A549 (cell line): ENCODE measurements around the gene TTLL11. TPM values are rescaled to one million over a fixed set of nuclear protein-coding genes. Genes with fewer than 3 reads are reported as not detected.

Source experiments
- ATAC-seq, 2 experiments: fragments of 200-7000 bp in 1 of 2; fragments of >200 bp in 1 of 2; cut with Nextera tagmentation in 1 of 2; cut with Tn5 transposase in 1 of 2; 3 replicates each; pipeline versions ENCODE4 v1.8.0 to v1.9.1; 2018 to 2020; ENCODE audit warnings: mild to moderate bottlenecking in 1 of 2, moderate library complexity in 1 of 2
- CTCF ChIA-PET: fragments of 300-600 bp; sonication (Branson Sonifier 250); formaldehyde crosslinking; extraction: SDS; loops from one replicate; lab custom pipeline; 2021; ENCODE audit warnings: antibody characterized with exemption, inconsistent platforms; lab: Yijun Ruan, JAX
- POLR2A ChIA-PET: fragments of 350-600 bp; formaldehyde crosslinking; extraction: SDS; loops from one replicate; lab custom pipeline; 2021; ENCODE audit warnings: antibody characterized with exemption, inconsistent platforms; lab: Yijun Ruan, JAX
- DNase-seq, 2 experiments: peaks; one replicate each; pipeline versions ENCODE4 v3.0.0 to v3.0.0-alpha.2; 2011 to 2016; ENCODE audit warnings: low read depth in 1 of 2, low spot score in 1 of 2
- FAIRE-seq: peaks from 2 replicates; lab custom pipeline; 2011; peaks lifted over from hg19 to GRCh38; lab: Jason Lieb, UNC
- H3K27ac ChIP-seq, 2 experiments: fragments of >200 bp; sonication (Bioruptor Twin); formaldehyde crosslinking; 3 replicates each; pipeline ENCODE4 v1.5.1; 2016 to 2017
- H3K4me1 ChIP-seq: fragments of >200 bp; sonication (Bioruptor Twin); formaldehyde crosslinking; 3 replicates; pipeline ENCODE4 v1.6.1; 2016
- H3K4me2 ChIP-seq: fragments of >200 bp; sonication (Bioruptor Twin); formaldehyde crosslinking; 3 replicates; pipeline ENCODE4 v1.6.1; 2016
- H3K4me3 ChIP-seq: fragments of >200 bp; sonication (Bioruptor Twin); formaldehyde crosslinking; 3 replicates; pipeline ENCODE4 v1.5.1; 2016
- H3K9me3 ChIP-seq: fragments of >200 bp; sonication (Bioruptor Twin); formaldehyde crosslinking; 3 replicates; pipeline ENCODE4 v1.6.1; 2016
- BCL3 ChIP-seq: fragments of >200 bp; sonication (Bioruptor Twin); formaldehyde crosslinking; IDR thresholded peaks from 3 replicates; pipeline ENCODE4 v1.6.1; 2016
- CBX2 ChIP-seq: fragments of 200-600 bp; sonication (generic); IDR thresholded peaks from 2 replicates; pipeline ENCODE4 v1.6.1; 2016; ENCODE audit warnings: low read depth, mild to moderate bottlenecking, borderline replicate concordance
- CBX8 ChIP-seq: fragments of 200-600 bp; sonication (generic); IDR thresholded peaks from 2 replicates; pipeline ENCODE4 v1.6.1; 2016
- CHD2 ChIP-seq: fragments of 150-350 bp; IDR thresholded peaks from 2 replicates; pipeline ENCODE4 v1.6.1; 2014; ENCODE audit warnings: low read length; ENCODE audit not compliant: partially characterized antibody
- CTCF ChIP-seq: fragments of >200 bp; sonication (Bioruptor Twin); formaldehyde crosslinking; IDR thresholded peaks from 3 replicates; pipeline ENCODE4 v1.5.1; 2016
- ESRRA ChIP-seq: fragments of 150-350 bp; IDR thresholded peaks from 2 replicates; pipeline ENCODE4 v1.6.1; 2014; ENCODE audit warnings: mild to moderate bottlenecking, low read length, borderline replicate concordance
- FOSB ChIP-seq: fragments of 250-450 bp; sonication (Bioruptor Pico); IDR thresholded peaks from 2 replicates; pipeline ENCODE4 v1.5.0; 2020; ENCODE audit warnings: mild to moderate bottlenecking, moderate library complexity
- HES2 ChIP-seq: fragments of >200 bp; sonication (Bioruptor Twin); formaldehyde crosslinking; IDR thresholded peaks from 2 replicates; pipeline ENCODE4 v1.6.1; 2016
- HOXA7 ChIP-seq: fragments of 250-450 bp; sonication (Bioruptor Pico); IDR thresholded peaks from 2 replicates; pipeline ENCODE4 v1.5.0; 2020; ENCODE audit warnings: mild to moderate bottlenecking, moderate library complexity
- MYC ChIP-seq: IDR thresholded peaks from 2 replicates; pipeline ENCODE4 v1.6.1; 2012; ENCODE audit warnings: mild to moderate bottlenecking, inconsistent platforms, low read length, improper control_type of control experiment, borderline replicate concordance
- POLR2AphosphoS2 ChIP-seq: conservative IDR thresholded peaks from 2 replicates; pipeline ENCODE4 v1.6.1; 2012; ENCODE audit warnings: low read length, improper control_type of control experiment, inconsistent platforms
- RARB ChIP-seq: fragments of 250-450 bp; sonication (Bioruptor Pico); IDR thresholded peaks from 2 replicates; pipeline ENCODE4 v1.8.0; 2021; ENCODE audit warnings: mild to moderate bottlenecking, moderate library complexity
- RCOR1 ChIP-seq: fragments of 150-350 bp; IDR thresholded peaks from 2 replicates; pipeline ENCODE4 v1.6.1; 2014; ENCODE audit warnings: antibody characterized with exemption, low read length, low read depth
- RFX5 ChIP-seq: fragments of 450-650 bp; IDR thresholded peaks from 2 replicates; pipeline ENCODE4 v1.7.1; 2014; ENCODE audit warnings: antibody characterized with exemption, mild to moderate bottlenecking, moderate library complexity
- WGBS: methylation state at CpG from one replicate; pipeline ENCODE4 v1.1.6; 2017; ENCODE audit errors: missing lambda C conversion rate; 5-methylcytosine and 5-hydroxymethylcytosine counted together
- polyA plus RNA-seq, 4 experiments: library from polyadenylated mRNA; depleted of rRNA in 3 of 4; stranded (reverse); fragments of >200 nt; fragmentation: RNase III in 1 of 4; extraction: RNeasy Plus Mini Kit Qiagen cat#74134 plus additional on column Dnase treatment in 1 of 4; gene quantifications; 2 replicates in 3 of 4; 3 replicates in 1 of 4; pipeline ENCODE4 v1.2.3, GENCODE V29; 2011 to 2017
- TF ChIP-seq, protein P1 (sequence below): fragments of 200-600 bp; sonication (generic); IDR thresholded peaks from 2 replicates; pipeline ENCODE4 v1.6.1; 2016; ENCODE audit warnings: antibody characterized with exemption, mild to moderate bottlenecking, moderate library complexity
- TF ChIP-seq, protein P2 (sequence below): IDR thresholded peaks from 2 replicates; pipeline ENCODE4 v1.6.1; 2012

Gene TTLL11
- polyA plus RNA-seq, 2 of the 4 experiments (the other 2 are of a cell fraction) = 1.8 to 2.6 TPM

DNA sequence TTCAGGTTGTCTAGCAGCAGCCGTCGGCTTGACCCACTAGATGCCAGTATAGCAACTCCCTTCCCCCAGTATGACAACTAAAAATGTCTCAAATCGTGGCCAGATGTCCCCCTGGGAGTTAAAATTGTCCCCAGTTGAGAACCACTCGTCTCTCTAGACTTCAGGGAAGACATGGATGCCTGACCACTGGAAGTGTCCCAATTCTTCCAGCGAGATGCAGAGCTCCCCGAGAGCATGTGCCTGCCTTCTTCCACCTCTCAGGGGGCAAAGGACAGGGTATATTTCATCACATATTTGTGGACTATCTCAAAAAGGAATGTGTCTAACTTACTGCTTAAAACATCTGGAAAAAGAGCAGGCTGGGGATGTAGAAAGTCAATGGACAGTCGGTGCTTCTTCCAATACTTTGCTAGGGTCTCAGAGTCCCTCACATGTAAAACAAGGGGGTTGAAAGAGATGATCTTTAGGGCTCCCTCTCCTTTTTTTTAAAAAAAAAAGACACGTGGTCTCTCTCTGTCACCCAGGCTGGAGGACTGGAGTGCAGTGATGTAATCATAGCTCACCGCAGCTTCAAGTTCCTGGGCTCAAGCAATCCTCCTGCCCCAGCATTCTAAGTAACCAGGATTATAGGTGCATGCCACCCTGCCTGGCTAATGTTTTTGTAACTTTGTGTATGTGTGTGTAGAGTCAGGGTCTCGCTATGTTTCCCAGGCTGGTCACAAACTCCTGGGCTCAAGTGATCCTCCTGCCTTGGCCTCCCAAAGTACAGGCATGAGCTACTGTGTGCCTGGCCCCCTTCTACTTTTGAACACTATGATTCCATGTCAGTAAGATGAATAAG is 251.1 kb downstream of the TTLL11 start:
- ChIA-PET POLR2A (no interaction called here), CTCF (interaction anchor here (0.6 to 1.9 kb wide), 5 partner anchors 9 to 258 kb away, joined by 3 to 5 read pairs (median 3); no protein-coding TSS in a partner anchor)
- Histone ChIP-seq H3K4me2 (0 out of 3 replicates have a peak overlapping the region, but pooled peaks have one; percentile 13), H3K27ac (no peak overlapping the region), H3K4me3 (no peak overlapping the region), H3K9me3 (no peaks in the 10 kb centered on the region), H3K4me1 (peaks cover 13% of the 10 kb centered on the region; the same call in 2 of the 3 replicates)
- no peak for DNase-seq
- 55% methylated on average over 10 of the region's 10 CpGs for WGBS
- no peak for TF ChIP-seq MYC
- no peak for TF ChIP-seq RFX5
- TF ChIP-seq, protein P1, sequence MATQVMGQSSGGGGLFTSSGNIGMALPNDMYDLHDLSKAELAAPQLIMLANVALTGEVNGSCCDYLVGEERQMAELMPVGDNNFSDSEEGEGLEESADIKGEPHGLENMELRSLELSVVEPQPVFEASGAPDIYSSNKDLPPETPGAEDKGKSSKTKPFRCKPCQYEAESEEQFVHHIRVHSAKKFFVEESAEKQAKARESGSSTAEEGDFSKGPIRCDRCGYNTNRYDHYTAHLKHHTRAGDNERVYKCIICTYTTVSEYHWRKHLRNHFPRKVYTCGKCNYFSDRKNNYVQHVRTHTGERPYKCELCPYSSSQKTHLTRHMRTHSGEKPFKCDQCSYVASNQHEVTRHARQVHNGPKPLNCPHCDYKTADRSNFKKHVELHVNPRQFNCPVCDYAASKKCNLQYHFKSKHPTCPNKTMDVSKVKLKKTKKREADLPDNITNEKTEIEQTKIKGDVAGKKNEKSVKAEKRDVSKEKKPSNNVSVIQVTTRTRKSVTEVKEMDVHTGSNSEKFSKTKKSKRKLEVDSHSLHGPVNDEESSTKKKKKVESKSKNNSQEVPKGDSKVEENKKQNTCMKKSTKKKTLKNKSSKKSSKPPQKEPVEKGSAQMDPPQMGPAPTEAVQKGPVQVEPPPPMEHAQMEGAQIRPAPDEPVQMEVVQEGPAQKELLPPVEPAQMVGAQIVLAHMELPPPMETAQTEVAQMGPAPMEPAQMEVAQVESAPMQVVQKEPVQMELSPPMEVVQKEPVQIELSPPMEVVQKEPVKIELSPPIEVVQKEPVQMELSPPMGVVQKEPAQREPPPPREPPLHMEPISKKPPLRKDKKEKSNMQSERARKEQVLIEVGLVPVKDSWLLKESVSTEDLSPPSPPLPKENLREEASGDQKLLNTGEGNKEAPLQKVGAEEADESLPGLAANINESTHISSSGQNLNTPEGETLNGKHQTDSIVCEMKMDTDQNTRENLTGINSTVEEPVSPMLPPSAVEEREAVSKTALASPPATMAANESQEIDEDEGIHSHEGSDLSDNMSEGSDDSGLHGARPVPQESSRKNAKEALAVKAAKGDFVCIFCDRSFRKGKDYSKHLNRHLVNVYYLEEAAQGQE = no peak
- TF ChIP-seq FOSB (CRISPR knock-in tag) = no peak
- no peak for TF ChIP-seq CHD2
- no peak for TF ChIP-seq ESRRA
- TF ChIP-seq CBX2 = no peak
- TF ChIP-seq, protein P2, sequence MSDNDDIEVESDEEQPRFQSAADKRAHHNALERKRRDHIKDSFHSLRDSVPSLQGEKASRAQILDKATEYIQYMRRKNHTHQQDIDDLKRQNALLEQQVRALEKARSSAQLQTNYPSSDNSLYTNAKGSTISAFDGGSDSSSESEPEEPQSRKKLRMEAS = no peak
- no peak for TF ChIP-seq RARB (CRISPR knock-in tag)
- TF ChIP-seq HOXA7 = no peak
- TF ChIP-seq CTCF = no peak
- TF ChIP-seq CBX8 = no peak
- TF ChIP-seq POLR2AphosphoS2 = no peak
- FAIRE-seq = no peak
- peak in 1 of 2 experiments; percentile 52; a peak in 3 of 6 replicates for ATAC-seq

DNA sequence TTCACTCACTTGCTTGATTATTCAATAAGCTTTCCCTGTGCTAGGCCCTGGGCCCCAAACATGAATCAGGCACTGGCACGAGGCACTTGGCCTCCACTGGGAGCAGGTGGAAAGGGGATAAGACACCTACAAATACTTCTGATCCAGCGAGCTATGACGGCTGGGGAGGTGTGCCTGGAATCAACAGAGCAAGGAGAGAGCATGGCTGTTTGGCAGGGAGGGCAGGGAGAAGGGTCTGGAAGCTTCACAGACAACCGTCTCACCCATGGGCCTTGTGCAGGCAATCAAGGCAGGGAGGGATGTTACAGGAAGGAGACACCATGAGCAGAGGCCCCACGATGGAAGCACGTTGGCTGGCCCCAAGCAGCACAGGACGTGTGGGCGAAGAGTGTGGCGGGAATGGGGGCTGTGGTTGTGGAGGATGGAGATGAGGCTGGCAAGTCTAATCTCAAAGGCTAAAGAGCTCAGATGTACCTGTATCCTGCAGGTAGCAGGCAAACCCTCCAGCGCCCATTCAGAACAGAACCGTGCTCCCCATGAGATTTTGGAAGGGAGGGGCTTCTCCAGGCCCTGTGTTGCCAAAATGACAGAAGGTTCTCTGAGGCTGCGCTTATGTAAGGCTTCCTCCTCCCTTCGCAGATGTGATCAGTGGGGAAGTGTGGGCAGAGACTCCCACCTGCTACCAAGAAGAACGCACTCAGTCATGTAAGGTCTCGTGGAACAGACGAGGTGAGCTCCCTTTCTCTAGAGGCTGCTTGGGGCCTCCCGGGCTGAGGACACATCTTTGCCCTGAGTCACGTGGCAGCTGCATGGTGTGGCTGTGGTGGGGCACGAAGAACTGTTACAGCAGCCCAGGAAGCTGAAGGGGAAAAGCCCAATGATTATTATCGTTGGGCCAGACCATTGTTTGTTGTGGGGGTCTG is 252.0 kb downstream of the TTLL11 start:
- no peaks in the 10 kb centered on the region for H3K9me3 ChIP-seq
- ChIA-PET POLR2A (no interaction called here), CTCF (interaction anchor here (1.4 kb wide), 1 partner anchor 291 kb away, joined by 3 read pairs; no protein-coding TSS in a partner anchor)
- no peak overlapping the region for H3K4me2 ChIP-seq
- H3K27ac ChIP-seq = no peak overlapping the region
- DNase-seq (no peak), ATAC-seq (no peak)
- TF ChIP-seq HES2 (no peak), BCL3 (no peak), RCOR1 (no peak)
- TF ChIP-seq, protein P2 = no peak
- TF ChIP-seq, all 56 proteins: peak for 0
- Histone ChIP-seq H3K4me1 (peaks cover 13% of the 10 kb centered on the region; the same call in 2 of the 3 replicates), H3K4me3 (no peak overlapping the region)
- 75% methylated on average over 16 of the region's 20 CpGs for WGBS
- no peak for FAIRE-seq
